ENCODE results near the gene PSME3IP1.
"Not testable (repeated sequence)": the region's sequence is repeated elsewhere in the genome, so short reads cannot be mapped to it uniquely, and the experiment has no call there.

The PSME3IP1 gene

GRCh38 chr16:57196753-57197152 is 10.9 kb upstream of the PSME3IP1 start:
- DNase-seq: no peak

DNA sequence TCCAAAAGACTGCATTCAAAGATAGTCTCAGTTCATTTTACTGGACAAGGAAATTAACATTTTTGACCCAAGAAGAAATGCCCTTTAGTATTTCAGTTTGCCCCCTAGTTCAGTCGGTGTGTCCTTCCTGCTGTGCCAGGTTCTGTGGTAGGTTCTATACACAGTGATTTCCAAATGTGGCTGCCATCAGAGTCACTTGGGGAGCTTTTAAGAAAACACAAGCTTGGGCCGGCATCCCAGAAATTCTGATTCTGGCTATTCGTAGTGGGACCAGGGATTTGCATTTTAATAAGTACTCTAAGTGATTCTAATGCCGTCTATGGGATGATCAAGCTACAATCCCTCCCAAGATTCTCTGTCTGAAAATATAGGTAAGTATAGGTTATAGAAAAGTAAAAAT is 10.4 kb upstream of the PSME3IP1 start:
- DNase-seq: no peak

- DNase-seq: peak; percentile 96
These were observed 8.7 kb upstream of the PSME3IP1 start for GRCh38 chr16:57194512-57194911.

GRCh38 chr16:57192720-57193486 is 7.1 kb upstream of the PSME3IP1 start:
- DNase-seq: peak; percentile 26

GRCh38 chr16:57192146-57192545 is 6.3 kb upstream of the PSME3IP1 start:
- peak; percentile 2 for DNase-seq

GRCh38 chr16:57191056-57191571 is 5.3 kb upstream of the PSME3IP1 start:
- DNase-seq: peak; percentile 92

GRCh38 chr16:57190136-57190535 is 4.3 kb upstream of the PSME3IP1 start:
- peak; percentile 34 for DNase-seq

DNA sequence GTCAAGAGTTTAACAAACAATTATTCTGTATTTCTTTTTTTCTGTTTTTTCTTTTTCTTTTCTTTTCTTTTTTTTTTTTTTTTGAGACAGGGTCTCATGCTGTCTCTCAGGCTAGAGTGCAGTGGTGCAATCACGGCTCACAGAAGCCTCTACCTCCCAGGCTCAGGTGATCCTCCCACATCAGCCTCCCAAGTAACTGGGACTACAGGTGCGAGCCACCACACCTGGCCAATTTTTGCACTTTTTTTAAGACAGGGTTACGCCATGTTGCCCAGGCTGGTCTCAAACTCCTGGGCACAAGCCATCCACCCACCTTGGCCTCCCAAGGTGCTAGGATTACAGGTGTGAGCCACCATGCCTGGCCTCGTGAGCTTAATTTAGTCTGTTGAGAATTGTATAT is 3.7 kb upstream of the PSME3IP1 start:
- DNase-seq: not testable (repeated sequence)

DNA sequence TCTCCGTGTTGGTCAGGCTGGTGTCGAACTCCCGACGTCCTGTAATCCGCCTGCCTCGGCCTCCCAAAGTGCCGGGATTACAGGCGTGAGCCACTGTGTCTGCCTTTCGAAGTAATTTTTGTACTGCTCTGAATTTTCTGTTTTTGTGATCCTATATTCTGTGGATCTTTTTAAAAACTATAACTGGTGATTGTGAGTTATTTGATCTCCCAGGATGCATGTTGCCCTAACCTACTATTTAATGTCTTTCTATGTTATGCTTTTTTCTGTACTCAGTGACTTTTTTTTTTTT is 2.8 kb upstream of the PSME3IP1 start:
- DNase-seq: no peak

DNA sequence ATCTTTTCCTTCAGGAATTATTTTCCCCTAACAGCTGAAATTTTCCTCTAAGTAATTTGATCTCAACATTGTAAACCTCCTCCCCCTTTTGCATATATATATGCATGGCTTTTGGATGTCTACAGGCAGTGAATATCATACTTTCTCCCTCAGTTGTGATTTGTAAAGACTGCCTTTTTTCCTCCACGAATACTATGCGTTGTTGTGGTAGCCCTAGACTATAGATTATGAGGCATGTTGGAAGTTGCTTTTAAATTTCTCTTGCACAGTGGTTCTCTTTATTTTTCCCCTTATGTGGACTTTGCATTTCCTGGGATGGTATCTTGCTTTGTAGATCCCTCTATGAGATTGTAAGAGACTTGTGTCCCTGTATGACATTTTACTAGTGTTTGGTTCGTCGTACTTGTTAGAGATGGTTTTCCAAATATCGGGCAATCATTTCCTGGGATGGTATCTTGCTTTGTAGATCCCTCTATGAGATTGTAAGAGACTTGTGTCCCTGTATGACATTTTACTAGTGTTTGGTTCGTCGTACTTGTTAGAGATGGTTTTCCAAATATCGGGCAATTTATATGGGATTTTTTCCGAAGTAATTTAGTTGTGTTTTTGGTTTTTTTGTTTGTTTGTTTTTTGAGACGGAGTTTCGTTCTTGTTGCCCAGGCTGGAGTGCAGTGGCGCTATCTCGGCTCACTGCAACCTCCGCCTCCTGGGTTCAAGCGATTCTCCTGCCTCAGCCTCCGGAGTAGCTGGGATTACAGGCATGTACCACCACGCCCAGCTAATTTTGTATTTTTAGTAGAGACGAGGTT is 2.3 kb upstream of the PSME3IP1 start:
- not testable (repeated sequence) for DNase-seq

DNA sequence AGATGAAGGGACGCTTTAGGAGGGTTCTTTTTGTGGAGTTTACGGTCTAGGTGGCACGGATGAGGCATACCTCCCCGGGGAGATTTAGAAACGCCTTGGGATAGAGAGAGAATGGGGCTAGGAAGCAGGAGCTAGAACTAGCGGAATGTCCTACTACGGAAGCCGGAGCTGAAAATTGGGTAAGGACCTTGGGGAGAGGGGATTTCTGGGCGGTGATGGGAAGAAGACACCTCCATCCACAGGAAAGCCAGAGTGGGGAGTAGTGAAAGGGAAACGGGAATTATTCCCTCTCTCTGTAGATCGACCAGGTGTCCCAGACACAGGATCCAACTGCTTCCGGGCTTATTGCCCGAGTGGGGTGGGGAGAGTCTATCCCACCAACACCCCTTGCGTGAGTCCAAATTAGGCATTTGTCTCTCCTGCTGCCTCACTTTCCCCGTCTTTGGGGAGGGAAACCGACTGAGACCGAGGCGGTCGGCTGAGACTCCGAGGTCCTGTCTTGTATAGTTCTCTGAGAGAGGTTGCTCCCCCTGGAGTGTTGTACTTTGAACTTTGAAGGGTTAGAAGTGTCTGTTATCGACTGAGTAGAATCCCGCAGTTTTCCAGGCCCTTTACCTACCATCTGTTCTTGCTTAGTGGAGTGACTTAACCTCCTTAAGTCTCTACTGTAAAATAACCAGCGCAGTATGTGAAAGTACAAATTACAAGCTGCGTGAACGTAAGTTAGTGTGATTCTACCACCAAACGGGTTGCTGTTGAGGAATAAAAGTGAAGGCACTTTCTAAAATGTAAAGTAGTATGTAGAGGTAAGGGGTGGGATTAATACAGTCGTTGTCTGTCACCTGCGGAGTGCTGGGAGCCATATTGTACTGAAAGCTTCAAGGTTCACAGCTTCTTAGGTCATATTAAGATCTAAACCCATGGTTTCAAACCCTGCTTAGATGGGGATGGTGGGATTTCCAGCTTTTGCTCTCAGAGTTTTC is 1.3 kb upstream of the PSME3IP1 start:
- peak; percentile 40 for DNase-seq

- peak; percentile 74 for DNase-seq
These were observed 344 bp downstream of the PSME3IP1 start for GRCh38 chr16:57185446-57185944.

DNA sequence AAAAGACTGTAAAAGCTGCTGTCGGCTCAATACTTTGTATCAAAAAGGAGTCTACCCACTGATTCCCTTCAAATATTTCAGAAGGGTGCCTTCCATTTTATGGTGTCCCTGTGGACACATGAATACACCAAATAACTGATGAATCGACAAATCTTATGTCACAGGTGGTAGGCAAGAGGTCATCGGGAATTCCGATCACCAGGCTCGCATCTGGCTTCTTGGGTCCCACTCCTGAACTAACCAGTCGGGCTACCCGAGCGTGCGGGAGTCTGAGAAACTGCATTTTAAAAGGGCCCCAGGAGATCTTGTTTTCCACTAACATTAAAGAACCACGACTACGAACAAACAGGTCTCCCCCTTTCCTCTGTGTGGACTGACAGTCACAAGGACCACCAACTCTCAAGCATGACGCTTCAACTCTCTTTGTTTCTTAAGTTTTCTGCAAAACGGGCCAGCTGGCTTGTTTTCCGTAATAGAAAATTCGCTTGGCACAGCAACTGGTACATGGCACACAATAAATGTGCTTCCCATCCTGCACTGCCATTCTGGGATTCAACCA is 873 bp downstream of the PSME3IP1 start:
- no peak for DNase-seq

DNA sequence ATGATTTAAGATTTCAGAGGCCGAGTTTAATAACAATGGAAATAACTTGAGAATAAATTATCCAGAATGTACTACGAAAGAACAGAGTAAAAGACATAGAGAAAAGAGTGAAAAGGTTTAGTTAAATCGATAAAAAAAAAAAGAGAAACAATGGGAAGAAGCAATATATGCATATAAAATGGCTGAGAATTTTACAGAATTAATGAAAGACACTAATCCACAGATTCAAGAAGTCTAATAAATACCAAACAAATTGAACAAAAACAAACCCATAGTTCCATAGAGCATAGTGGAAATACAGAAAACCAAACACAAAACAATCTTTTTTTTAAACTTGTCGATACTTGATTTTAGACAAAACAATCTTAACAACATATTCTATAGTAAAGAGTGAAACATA is 1.7 kb downstream of the PSME3IP1 start:
- no peak for DNase-seq

GRCh38 chr16:57179215-57179828 is 6.5 kb downstream of the PSME3IP1 start:
- DNase-seq: no peak

GRCh38 chr16:57178793-57179212 is 7.0 kb downstream of the PSME3IP1 start:
- DNase-seq: peak; percentile 46

DNA sequence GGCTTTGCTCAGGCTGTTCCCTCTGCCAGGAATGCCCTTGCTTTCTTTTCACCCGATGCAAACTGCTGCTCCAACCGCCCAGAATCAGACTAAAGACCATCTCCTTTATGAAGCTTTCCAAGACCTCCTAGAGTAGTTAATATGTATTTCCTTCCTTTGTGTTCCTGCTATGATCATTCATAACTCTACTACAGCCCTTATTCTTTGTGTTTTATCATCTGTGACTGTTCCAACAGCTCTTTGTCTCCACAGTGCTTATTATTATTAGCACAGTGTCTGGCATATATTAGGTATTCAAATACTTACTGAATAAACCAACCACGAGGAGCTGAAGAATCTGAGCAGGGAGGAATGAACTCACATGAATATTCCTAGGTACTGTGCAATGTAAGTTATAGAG is 7.6 kb downstream of the PSME3IP1 start:
- DNase-seq: no peak

DNA sequence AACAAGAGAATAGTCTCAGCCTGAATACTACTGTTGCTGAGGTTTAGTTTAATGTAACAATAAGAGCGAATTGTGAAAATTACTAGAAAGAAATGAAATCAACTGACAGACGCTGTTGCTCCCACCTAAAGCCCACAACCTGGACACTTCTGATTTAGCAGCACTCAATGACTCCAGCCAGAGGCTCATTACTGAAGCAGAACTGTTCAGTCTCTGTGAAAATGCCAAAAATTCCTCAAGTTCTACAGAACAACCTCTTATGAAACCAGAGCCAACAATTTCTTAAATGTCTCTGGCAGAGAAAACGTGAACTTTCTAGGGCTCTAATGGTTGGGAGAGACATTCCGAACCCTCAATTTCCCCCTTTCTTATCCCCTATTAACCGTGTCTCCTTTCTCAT is 9.9 kb downstream of the PSME3IP1 start:
- no peak for DNase-seq

DNA sequence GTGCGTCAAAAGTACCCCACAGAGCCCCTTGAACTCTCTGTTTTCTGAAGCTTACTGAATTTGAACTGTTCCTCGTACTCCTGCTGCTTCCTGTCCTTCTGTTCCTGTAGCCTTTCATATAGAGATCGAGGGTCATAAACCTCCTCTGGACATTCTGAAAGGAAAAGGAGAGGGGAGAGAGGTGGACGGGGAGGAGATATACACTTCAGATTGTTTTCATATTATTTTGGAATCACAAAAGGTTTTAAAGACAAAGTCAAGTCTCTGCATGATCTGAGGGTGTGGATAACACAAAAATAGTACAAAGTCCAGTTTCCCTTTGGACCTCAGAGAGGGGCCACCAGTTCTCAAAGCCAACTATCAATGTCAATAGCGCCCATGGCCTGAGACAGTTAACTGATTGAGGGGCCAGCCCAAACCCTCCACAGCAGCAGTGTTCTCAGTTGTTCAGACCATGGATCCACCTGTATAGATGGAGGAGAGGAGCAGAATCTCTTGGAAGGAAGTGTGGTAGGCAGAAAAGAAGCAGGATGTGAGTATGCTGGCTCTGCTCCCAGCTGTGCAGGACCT is 13.0 kb downstream of the PSME3IP1 start:
- DNase-seq: no peak

DNA sequence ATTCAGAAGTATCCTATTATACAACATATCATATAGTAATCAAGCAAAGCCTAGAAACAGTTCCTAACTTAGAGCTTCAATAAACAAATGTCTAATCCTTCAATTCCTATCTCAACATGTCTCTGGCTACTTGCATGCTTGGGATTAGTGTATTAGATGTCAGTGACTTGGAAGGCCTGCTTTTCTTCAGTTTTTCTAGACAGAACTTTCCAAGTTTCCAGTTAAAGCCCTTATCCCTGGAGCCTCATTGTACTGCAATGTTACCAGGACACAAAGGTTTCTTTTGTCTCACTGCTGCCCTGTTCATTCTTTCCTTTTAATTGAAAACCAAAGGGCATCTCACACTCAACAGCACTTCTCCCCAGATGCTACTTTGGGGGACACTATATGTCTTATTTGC is 16.5 kb downstream of the PSME3IP1 start:
- DNase-seq: no peak

DNA sequence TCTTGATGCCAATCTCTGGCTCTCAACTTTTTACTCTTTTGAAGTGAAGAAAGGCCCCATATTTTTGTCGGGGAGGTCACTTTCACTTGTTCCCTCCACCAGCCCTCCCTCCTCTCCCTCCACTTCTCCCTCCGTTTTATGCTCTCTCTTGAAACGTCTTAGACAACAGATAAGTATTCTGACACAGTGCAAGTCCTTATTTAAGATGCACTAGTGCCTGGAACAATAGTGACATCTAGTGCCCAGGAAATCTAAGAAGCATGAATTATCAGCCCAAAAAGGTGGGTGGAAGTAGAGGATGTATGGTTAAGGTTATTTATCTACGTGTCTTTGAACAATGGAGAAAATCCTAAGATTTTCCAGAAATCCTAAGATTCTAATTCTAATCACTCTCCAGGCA is 17.9 kb downstream of the PSME3IP1 start:
- DNase-seq: peak; percentile 63

DNA sequence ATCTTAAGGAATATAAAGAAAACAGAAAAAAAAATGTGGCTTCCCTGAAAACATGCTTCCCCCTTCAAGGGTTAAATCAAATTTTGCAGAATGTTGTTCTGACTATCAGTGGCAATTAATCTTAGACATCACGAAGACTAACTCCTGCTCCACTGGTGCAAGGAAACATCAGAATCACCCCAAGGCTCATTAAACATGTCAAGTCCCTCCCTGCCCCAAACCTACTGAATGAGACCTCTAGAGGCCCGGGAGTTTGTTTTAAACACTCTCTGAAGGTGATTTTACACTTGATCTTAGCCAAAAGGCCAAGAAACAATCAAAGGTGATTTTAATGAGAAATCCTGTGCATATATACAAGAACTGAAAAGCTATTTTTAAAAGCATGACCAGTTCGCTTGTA is 18.3 kb downstream of the PSME3IP1 start:
- no peak for DNase-seq

Data from HCEC 1CT (cell line).